CD4-positive, alpha-beta T cell (primary cell): ENCODE results near the gene RBM19. TPM values are rescaled to one million over a fixed set of nuclear protein-coding genes. Genes with fewer than 3 reads are reported as not detected.
A peak's percentile ranks its signal among the peaks of the same experiment; 100 is the strongest.

Source experiments
- ATAC-seq: fragments of 200-7000 bp; cut with Tn5 transposase; one replicate; pipeline ENCODE4 v1.10.0; 2022; ENCODE audit warnings: mild to moderate bottlenecking; ENCODE audit not compliant: poor library complexity
- CTCF ChIA-PET: fragments of 350-600 bp; sonication (Branson Sonifier 250); formaldehyde crosslinking; loops from one replicate; lab custom pipeline; 2021; ENCODE audit warnings: antibody characterized with exemption, inconsistent platforms; lab: Charles Lee
- POLR2A ChIA-PET: fragments of 350-600 bp; sonication (Branson Sonifier 250); formaldehyde crosslinking; loops from one replicate; lab custom pipeline; 2021; ENCODE audit warnings: antibody characterized with exemption, inconsistent platforms; lab: Charles Lee
- DNase-seq, 14 experiments: peaks; one replicate each; pipeline ENCODE4 v3.0.0-alpha.2; 2013 to 2020; ENCODE audit warnings: mixed read lengths in 2 of 14
- H3K27ac ChIP-seq, 2 donors: one replicate each; pipeline versions ENCODE4 v1.5.1 to v1.7.0; 2013; ENCODE audit warnings: low read length in 2 of 2, low read depth in 1 of 2, mild to moderate bottlenecking in 1 of 2
- H3K27me3 ChIP-seq, 2 experiments: 1 replicate in 1 of 2; 2 replicates in 1 of 2; pipeline versions ENCODE4 v1.6.1 to v1.7.0; 2013; ENCODE audit warnings: low read length in 2 of 2, control low read depth in 1 of 2, mild to moderate bottlenecking in 1 of 2, moderate library complexity in 1 of 2; ENCODE audit not compliant: insufficient read depth in 2 of 2, control insufficient read depth in 1 of 2
- H3K36me3 ChIP-seq: one replicate; pipeline ENCODE4 v1.6.1; 2013; ENCODE audit warnings: low read length, control low read depth; ENCODE audit not compliant: insufficient read depth
- H3K4me1 ChIP-seq: one replicate; pipeline ENCODE4 v1.6.1; 2013; ENCODE audit warnings: low read length, control low read depth; ENCODE audit not compliant: insufficient read depth
- H3K4me3 ChIP-seq: one replicate; pipeline ENCODE4 v1.5.1; 2013; ENCODE audit warnings: mild to moderate bottlenecking, low read length, moderate library complexity
- H3K9me3 ChIP-seq, 2 experiments: 1 replicate in 1 of 2; 2 replicates in 1 of 2; pipeline versions ENCODE4 v1.6.1 to v1.7.0; 2013; ENCODE audit warnings: low read length in 2 of 2, mild to moderate bottlenecking in 2 of 2, control low read depth in 1 of 2, moderate library complexity in 1 of 2; ENCODE audit not compliant: control insufficient read depth in 1 of 2, insufficient read depth in 1 of 2
- H3K27ac Mint-ChIP-seq: one replicate; pipeline ENCODE4 v1.8.0; 2020; ENCODE audit warnings: mixed read lengths
- H3K27me3 Mint-ChIP-seq: one replicate; pipeline ENCODE4 v1.8.0; 2021; ENCODE audit warnings: mixed read lengths
- H3K36me3 Mint-ChIP-seq: one replicate; pipeline ENCODE4 v1.8.0; 2021; ENCODE audit warnings: low read depth, mixed read lengths
- H3K4me1 Mint-ChIP-seq: one replicate; pipeline ENCODE4 v1.8.0; 2021; ENCODE audit warnings: low read depth, mixed read lengths
- H3K4me3 Mint-ChIP-seq: one replicate; pipeline ENCODE4 v1.8.0; 2020; ENCODE audit warnings: mild to moderate bottlenecking, mixed read lengths
- H3K9me3 Mint-ChIP-seq: one replicate; pipeline ENCODE4 v1.8.0; 2020; ENCODE audit warnings: mixed read lengths
- intact Hi-C, 2 experiments: fragments of 100-400 bp; cut with DNase I in 1 of 2; cut with micrococcal nuclease in 1 of 2; formaldehyde crosslinking; loops; one replicate each; pipeline versions ENCODE4 v1.15.1 to v1.9.0; 2023 to 2025; cut with DNase I, micrococcal nuclease
- total RNA-seq, 174 experiments: library from RNA in 2 of 174; stranded (reverse) in 2 of 174; gene quantifications; one replicate each; pipeline ENCODE4 v1.2.3 and lab custom pipeline; 2021 to 2026
- TF ChIP-seq, protein P1 (sequence below): fragments of 200-600 bp; IDR thresholded peaks from one replicate; pipeline ENCODE4 v1.8.0; 2022; ENCODE audit warnings: antibody characterized with exemption, mild to moderate bottlenecking

Gene RBM19
- total RNA-seq, 2 experiments from 2014 or later: 57.1 to 58.5 TPM

DNA sequence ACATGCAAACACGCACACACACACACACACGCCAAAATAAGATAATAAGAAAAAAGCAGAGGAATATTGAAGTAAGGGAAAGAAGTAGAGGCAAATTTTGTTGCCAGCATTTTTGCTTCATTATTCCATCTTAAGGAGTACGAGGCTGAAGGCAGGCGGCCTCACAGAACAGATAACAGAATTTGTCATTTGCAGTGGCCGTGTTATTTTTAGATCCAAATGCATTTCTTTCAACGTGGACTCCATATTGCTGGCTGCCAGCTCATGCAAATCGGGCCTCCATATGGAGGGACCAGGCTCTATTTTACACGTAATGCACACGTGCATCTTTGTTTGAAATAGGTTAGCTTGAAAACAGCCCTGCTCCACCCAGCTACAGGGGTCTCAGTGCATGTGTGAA lies 172.9 kb downstream of the RBM19 start:
- Mint-ChIP-seq H3K4me1 (no peaks in the 10 kb centered on the region), H3K36me3 (no peaks in the 10 kb centered on the region), H3K4me3 (no peak overlapping the region), H3K27me3 (no peaks in the 10 kb centered on the region), H3K9me3 (peaks cover 10% of the 10 kb centered on the region), H3K27ac (no peak overlapping the region)
- H3K36me3 ChIP-seq: no peaks in the 10 kb centered on the region
- H3K9me3 ChIP-seq: peaks cover under 1 to 4% of the 10 kb centered on the region in 2 experiments
- TF ChIP-seq, protein P1, sequence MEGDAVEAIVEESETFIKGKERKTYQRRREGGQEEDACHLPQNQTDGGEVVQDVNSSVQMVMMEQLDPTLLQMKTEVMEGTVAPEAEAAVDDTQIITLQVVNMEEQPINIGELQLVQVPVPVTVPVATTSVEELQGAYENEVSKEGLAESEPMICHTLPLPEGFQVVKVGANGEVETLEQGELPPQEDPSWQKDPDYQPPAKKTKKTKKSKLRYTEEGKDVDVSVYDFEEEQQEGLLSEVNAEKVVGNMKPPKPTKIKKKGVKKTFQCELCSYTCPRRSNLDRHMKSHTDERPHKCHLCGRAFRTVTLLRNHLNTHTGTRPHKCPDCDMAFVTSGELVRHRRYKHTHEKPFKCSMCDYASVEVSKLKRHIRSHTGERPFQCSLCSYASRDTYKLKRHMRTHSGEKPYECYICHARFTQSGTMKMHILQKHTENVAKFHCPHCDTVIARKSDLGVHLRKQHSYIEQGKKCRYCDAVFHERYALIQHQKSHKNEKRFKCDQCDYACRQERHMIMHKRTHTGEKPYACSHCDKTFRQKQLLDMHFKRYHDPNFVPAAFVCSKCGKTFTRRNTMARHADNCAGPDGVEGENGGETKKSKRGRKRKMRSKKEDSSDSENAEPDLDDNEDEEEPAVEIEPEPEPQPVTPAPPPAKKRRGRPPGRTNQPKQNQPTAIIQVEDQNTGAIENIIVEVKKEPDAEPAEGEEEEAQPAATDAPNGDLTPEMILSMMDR: no peak
- intact Hi-C loops: no loop called here
- H3K4me1 ChIP-seq: no peaks in the 10 kb centered on the region
- POLR2A ChIA-PET: no interaction called here
- H3K4me3 ChIP-seq: no peak overlapping the region
- DNase-seq (no peak), ATAC-seq (no peak)
- no peaks in the 10 kb centered on the region for H3K27me3 ChIP-seq
- CTCF ChIA-PET: no interaction called here
- no peak overlapping the region for H3K27ac ChIP-seq

DNA sequence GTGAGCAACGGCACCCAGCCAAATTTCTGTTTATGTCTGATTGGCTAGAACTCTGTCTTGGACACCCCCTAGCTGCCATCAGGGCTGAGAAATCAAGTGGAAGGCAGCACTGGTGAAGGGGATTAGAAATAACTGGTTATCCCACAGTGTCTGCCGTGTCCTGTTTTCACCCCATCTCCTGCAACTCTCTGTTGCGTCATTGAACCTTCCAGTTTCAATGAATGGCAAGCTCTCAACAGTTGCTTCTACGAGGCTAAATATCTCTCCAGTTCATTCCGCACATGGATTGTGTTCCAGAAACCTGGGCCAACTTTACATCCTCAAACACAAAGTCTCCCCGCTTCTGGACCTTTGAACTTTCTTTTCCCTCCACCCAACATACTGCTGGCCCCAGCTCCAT lies 173.7 kb downstream of the RBM19 start:
- intact Hi-C loops: no loop called here
- TF ChIP-seq, protein P1: no peak
- Mint-ChIP-seq H3K27me3 (no peaks in the 10 kb centered on the region), H3K9me3 (peaks cover 10% of the 10 kb centered on the region), H3K27ac (no peak overlapping the region), H3K4me1 (no peaks in the 10 kb centered on the region), H3K36me3 (no peaks in the 10 kb centered on the region), H3K4me3 (no peak overlapping the region)
- ChIA-PET POLR2A (no interaction called here), CTCF (no interaction called here)
- no peak for DNase-seq
- no peaks in the 10 kb centered on the region for H3K27me3 ChIP-seq
- ATAC-seq: no peak
- peaks cover 4 to 6% of the 10 kb centered on the region in 2 experiments for H3K9me3 ChIP-seq
- H3K36me3 ChIP-seq: no peaks in the 10 kb centered on the region
- no peak overlapping the region for H3K27ac ChIP-seq
- H3K4me1 ChIP-seq: no peaks in the 10 kb centered on the region
- H3K4me3 ChIP-seq: no peak overlapping the region

DNA sequence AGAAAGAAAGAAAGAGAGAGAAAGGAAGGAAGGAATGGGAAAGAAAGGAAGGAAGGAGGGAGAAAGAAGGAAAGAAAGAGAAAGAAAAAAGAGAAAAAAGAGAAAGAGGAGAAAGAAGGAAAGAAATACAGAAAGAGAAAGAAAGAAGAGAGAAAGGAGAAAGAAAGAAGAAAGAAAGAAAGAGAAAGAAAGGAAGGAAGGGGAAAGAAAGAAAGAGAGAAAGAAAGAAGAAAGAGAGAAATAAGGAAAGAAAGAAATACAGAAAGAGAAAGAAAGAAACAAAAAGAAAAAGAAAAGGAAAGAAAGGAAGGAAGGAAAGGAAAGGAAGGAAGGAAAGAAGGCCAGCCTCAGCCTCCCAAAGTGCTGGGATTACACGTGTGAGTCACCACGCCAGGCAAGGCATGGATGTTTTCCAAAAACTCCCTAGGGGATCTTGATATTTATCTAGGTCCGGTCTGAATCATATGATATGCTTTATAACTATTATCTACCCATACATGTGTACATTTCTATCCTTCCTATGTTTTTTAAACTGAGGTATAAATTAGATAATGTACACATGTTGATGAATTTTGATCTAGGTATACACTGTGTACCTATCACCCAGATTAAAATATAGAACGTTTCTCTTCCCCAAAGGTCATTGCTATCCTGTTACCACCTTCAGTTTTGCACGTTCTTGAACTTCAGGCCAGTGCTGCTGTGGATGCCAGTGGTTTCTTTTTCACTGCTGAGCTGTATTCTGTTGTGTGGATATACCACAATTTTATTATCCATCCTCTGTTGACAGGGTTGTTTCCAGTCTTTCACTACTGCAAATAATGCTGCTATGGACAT lies 177.9 kb downstream of the RBM19 start:
- intact Hi-C loops: no loop called here
- Histone ChIP-seq H3K9me3 (peaks cover 4 to 7% of the 10 kb centered on the region in 2 experiments), H3K4me1 (no peaks in the 10 kb centered on the region), H3K27me3 (peaks cover 0 to 3% of the 10 kb centered on the region in 2 experiments), H3K27ac (no peak overlapping the region), H3K36me3 (no peaks in the 10 kb centered on the region), H3K4me3 (no peak overlapping the region)
- DNase-seq (no peak), ATAC-seq (no peak)
- H3K9me3 Mint-ChIP-seq: peaks cover 14% of the 10 kb centered on the region
- ChIA-PET CTCF (no interaction called here), POLR2A (no interaction called here)
- no peak overlapping the region for H3K4me3 Mint-ChIP-seq
- H3K36me3 Mint-ChIP-seq: no peaks in the 10 kb centered on the region
- peaks cover 16% of the 10 kb centered on the region for H3K27me3 Mint-ChIP-seq
- no peaks in the 10 kb centered on the region for H3K4me1 Mint-ChIP-seq
- no peak overlapping the region for H3K27ac Mint-ChIP-seq
- TF ChIP-seq, protein P1: peak; percentile 6
